ENCODE measurements around the gene GOLGA6L22. TPM values are rescaled to one million over a fixed set of nuclear protein-coding genes. Genes with fewer than 3 reads are reported as not detected.
"Not testable (repeated sequence)": the region's sequence is repeated elsewhere in the genome, so short reads cannot be mapped to it uniquely, and the experiment has no call there.

GOLGA6L22 gene
- total and polyA plus RNA-seq, 3 donors from 2014 or later = 0.74 to 5.8 (median 5.6) TPM

DNA sequence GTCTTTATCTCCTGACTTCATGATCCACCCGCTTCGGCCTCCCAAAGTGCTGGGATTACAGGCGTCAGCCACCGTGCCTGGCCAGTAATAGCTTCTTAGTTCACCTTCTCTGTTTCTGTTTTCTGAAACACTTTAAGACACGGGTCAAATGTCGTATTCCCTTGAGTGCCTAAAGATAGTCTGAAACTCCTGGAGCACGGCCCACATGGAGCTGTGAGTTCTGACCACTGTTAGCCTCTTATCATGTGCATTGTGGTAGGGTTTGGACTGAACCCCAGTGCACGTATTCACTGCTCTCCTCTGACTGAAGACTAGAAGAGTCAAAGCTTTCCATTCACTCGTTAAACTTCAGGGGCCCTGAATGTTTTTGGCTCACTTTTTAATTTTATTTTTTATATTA is 48.3 kb downstream of the GOLGA6L22 start:
- H3K9me3 ChIP-seq; H3K27me3 ChIP-seq; H3K4me1 ChIP-seq; intact Hi-C loops (cut with DNase I; ENCODE audit: low total_unique reads); H3K4me3 ChIP-seq; H3K27ac ChIP-seq; DNase-seq; H3K36me3 ChIP-seq (ENCODE audit: low read depth, missing control alignments): not testable (repeated sequence)
- WGBS, 2 donors = 94% methylated on average over 6 of the region's 9 CpGs; no CpG with 5 or more reads in 1 of the 2 donors

DNA sequence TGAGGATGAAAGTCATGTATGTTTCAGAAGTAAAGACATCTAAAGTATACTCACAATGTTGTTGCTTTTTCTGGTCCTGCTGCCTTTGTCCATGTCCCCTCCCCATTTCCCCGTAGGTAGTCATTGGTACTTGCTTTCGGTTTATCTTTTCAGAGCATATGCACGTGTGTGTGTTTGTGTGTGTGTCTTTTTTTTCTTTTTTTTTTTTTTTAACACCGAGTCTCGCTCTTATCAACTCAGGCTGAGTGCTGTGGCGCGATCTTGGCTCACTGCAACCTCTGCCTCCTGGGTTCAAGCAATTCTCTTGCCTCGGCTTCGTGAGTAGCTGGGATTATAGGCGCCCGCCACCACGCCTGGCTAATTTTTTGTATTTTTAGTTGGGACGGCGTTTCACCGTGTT is 57.4 kb downstream of the GOLGA6L22 start:
- DNase-seq; H3K27ac ChIP-seq; H3K4me3 ChIP-seq; H3K27me3 ChIP-seq; H3K36me3 ChIP-seq (ENCODE audit: low read depth, missing control alignments); intact Hi-C loops (cut with DNase I; ENCODE audit: low total_unique reads); H3K9me3 ChIP-seq; H3K4me1 ChIP-seq: not testable (repeated sequence)
- 90 to 97% methylated on average over 2 to 5 of the region's 15 CpGs for WGBS, 2 donors

Small RNA genes within 50 kb of the gene (small RNA-seq; reads per million reads assigned to genes)
- gene RN7SL545P = 0 reads per million in 2 donors

Data from testis (tissue), 3 donors.